GM21367 (cell line): ENCODE measurements around the gene MYH7.
"Not testable (repeated sequence)": the region's sequence is repeated elsewhere in the genome, so short reads cannot be mapped to it uniquely, and the experiment has no call there.

Source experiments
- ATAC-seq: cut with Tn5 transposase; IDR thresholded peaks from one replicate; pipeline ENCODE4 v1.9.1; 2021; ENCODE audit not compliant: unreplicated experiment

The MYH7 gene

DNA sequence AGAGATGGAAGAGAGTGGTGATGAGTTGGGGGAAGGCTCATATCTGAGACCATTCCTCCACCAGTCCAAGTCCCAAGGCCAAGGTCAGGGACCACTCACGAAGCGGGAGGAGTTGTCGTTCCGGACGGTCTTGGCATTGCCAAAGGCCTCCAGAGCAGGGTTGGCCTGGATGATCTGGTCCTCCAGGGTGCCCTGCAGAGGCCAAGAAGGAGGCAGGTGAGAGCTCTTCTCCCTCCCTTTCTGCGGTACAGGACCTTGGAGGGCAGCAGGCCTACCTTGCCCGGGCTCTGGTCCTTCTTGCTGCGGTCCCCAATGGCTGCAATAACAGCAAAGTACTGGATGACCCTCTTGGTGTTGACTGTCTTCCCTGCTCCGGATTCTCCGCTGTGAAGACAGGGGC lies 4.0 kb downstream of the MYH7 start:
- no peak for ATAC-seq

DNA sequence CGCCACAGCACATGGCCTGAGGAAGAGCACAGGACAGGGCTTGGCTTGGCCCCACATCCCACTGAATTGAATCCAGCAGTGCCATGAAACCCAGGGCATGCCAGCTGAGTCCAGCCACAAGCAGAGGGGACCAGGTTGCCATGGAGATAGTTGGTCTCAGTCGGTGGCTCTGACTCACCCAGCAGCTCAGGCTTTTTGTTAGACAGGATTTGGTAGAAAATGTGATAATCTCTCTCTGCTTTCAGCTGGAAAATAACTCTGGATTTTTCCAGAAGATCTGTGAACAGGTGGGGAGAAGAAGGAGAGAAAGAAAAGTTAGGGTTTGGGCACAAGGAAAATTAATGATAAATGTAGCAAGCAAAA lies 4.8 kb downstream of the MYH7 start:
- ATAC-seq = no peak

DNA sequence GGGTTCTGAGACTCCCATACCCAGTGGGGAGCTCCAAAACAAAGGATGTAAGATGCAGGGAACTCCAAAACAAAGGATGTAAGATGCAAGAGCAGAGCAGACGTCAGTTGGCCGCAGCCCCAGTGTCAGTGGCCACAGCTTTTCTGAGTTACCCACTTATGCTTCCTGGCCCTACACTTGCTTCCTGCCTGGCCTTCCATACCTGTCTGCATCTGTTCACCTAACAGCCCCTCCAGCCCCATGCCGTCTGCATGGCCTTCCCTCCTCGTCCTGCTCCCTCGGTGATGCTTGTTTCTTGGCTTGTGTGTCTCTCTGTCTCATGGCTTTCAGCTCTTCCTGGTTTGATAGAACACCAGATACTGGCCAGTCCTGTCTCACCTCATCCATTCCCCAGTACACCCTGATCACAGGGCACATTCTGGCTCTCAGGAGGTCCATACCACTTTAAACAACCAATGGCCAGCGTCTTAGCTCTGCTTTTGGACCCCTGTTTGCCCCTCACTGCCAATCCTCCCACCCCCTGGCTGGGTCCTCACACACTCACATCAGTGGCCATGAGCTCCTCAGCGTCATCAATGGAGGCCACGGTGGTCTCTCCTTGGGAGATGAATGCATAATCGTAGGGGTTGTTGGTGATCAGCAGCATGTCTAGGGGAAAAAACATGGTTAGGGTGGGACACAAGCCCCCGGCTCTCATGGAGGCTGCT lies 5.3 kb downstream of the MYH7 start:
- ATAC-seq = no peak

DNA sequence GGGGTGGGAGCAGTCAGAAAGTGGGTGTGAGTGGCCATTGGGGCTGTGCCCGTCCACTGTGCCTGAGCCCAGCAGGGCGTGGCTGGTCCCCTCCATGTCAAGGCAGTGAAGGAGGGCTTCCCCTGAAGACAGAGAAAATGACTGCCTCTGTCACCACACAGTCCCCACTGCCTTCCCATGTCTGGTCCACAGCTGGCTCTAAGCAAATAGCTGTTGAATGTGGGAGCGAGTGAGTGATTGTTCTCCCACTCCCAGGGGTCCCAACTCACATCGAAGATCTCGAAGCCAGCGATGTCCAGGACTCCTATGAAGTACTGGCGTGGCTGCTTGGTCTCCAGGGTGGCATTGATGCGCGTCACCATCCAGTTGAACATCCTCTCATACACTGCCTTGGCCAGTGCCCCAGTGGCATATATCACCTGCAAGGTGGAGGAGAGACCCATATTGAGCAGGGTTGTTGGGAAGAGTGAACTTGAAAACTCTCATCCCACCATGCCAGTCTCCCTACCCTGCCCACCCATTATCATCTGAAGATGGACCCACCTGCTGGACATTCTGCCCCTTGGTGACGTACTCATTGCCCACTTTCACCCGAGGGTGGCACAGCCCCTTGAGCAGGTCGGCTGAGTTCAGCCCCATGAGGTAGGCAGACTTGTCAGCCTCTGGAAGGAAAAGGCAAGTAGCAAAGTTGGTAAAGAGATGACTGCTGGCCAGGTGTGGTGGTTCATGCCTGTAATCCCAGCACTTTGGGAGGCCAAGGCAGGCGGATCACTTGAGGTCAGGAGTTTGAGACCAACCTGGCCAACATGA lies 6.6 kb downstream of the MYH7 start:
- no peak for ATAC-seq

DNA sequence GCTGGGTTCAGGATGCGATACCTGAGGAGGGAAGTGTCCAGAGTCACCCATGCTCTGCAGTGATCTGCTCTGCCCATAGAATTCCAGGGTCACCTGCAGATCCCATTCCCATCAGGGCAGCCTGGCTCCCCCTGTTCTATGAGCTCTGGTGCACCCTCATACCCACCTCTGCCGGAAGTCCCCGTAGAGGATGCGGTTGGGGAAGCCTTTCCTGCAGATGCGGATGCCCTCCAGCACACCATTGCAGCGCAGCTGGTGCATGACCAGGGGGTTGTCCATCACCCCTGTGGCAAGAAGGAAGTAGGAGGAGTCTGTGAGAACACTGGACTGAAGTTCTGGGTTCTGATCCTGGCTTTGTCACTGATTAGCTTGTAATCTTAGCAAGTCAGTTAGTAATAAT lies 9.7 kb downstream of the MYH7 start:
- not testable (repeated sequence) for ATAC-seq

DNA sequence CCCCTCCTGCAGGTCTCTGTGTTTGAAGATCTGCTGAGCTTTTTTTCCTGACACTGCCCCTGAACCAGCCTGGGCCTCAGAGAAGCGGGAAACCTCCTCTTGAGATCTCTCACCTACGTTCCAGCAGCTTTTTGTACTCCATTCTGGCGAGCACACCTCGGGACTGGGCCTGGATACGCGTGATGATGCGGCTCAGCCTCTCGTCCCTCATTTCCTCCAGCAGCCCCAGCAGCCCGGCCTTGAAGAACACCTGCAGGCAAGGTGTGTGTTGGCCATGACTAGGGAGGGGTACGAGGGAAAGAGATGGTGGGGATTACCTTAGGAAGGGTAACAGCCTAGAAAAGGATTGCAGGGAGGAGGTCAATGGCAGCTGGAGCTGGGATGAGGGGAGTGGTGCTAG lies 10.3 kb downstream of the MYH7 start:
- no peak for ATAC-seq

DNA sequence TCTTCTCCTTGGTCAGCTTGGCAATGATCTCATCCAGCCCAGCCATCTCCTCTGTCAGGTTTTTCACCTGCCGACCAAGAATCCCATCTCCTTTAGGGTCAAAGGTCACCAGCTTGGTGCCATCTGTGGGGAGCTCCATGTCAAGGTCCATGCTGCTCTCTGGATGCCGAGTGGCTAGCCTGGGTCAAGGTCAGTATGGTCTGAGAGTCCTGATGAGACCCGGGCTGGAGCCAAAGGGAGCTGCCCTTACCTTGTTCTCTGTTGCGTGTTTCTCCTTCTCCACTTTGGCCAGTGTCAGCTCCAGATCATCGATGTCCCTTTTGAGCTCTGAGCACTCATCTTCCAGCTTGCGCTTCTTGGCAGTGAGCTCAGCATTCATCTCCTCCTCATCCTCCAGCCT lies 11.8 kb downstream of the MYH7 start:
- no peak for ATAC-seq

DNA sequence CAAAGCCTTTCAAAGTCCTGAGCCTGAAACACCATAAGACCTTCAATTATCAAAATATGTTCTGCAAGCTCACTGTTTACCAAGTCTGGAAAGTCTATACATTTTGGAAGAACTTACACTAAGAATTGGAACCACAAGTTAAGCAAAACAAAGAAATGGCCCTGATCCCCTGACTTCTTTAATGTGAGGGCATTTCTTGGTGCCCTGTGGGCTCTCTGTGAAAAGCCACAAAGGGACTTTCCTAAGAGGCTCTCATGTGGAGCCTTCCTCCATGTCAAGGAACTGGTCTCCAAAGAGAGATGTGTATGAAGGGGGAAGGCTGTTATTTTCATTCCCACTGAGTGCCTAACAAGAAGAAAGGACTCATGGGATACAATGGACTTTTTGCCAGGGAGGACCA lies 13.9 kb downstream of the MYH7 start:
- ATAC-seq = no peak

DNA sequence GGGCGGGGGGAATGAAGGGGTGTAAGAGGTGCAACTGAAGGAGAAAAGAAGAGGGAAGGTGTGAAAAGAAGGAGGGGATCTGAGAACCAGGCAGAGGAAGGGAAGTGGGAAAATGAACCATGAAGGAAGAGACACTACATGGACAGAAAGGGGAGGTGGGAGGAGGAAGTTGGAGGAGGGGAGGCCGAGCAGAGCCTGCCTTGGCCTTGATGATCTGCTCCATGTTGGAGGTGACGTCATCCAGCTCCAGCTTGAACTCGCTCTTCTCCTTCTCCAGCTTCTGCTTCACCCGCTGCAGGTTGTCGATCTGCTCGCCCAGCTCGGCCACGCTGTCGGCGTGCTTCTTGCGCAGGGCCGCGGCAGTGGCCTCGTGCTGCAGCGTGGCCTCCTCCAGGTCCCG lies 15.8 kb downstream of the MYH7 start:
- ATAC-seq = not testable (repeated sequence)

DNA sequence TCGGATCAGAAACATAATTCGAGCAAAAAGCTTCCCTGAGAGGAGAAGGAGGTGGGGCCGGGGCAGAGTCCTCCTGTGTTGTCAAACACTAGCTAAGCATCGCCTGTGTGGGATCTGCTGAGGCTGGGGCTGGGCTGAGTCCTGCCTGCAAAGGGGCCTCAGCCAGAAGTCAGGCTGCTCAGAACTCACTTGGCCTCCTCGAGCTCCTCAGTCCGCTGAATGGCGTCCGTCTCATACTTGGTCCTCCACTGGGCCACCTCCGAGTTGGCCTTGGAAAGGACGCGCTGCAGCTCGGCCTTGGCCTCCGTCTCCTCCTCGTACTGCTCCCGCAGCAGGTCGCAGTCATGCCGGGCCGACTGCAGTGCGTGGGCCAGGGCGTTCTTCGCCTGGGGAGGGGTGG lies 17.4 kb downstream of the MYH7 start:
- no peak for ATAC-seq

DNA sequence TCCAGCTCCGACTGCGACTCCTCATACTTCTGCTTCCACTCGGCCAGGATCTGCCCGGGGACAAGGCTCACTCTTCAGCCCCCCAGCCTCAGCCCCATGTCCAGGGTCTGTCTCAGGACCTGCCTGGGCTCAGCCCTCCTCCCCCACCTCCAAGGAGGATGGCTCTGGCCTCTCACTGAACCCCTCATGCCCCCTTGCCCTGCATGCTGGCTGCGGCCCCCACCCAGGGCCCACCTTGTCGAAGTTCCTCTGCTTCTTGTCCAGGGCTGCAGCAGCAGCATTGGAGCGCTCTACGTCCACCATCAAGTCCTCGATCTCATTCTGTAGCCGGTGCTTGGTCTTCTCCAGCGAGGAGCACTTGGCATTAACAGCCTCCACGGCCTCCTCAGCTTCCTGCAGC lies 18.2 kb downstream of the MYH7 start:
- ATAC-seq = not testable (repeated sequence)

DNA sequence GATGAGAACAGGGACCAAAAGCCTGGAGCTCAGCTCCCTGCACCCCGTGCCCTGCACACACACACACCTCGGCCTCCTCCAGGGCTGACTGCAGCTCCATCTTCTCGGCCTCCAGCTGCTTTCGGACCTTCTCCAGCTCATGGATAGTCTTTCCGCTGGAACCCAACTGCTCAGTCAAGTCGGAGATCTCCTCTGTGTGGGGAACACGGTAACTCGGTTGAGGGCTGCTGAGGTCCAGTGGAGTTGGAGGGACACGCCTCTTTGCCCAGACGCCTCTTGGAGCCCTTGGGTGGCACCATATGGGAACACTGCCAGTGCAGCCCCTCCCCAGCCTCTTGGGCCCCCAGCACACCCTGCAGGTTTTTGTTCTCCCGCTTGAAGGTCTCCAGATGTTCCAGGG lies 18.7 kb downstream of the MYH7 start:
- ATAC-seq = no peak

DNA sequence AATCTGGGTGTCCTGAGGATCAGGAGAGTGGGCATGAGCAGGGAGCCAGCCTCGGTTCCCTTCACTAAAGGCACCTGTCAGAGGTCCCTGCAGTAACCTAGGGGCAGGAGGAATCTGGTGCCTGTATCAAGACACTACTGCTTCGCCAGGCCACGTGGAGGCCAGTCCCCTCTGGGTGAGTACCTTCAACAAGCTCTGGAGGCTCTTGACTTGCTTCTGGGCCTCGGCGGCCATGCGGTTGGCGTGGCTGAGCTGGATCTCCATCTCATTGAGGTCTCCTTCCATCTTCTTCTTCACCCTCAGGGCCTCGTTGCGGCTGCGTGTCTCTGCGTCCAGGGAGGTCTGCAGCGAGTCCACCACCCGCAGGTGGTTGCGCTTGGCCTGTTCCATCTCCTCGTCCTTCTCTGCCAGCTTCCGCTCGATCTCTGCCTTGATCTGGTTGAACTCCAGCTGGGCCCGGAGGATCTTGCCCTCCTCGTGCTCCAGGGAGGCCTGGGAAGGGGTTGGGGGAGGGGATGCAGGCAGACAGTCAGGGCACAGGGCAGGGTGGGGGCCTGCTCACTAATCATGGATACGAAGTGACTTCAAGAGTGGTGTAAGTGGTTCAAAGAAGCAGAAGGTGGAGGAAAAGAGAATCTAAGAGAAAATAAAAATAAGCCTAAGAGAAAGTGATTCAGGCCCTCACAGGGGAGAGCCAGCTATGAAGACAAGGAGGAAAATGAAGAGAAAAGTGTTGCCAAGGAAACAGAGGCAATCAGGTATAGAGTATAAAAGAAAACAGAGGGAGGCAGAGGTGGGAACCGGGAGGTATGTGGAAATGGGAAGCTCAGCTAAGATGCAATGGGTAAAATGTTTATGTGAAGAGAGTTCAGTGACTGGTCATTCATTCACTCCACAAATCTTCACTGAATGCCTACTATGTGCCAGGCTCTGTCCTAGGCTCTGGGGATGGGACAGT lies 19.4 kb downstream of the MYH7 start:
- no peak for ATAC-seq

DNA sequence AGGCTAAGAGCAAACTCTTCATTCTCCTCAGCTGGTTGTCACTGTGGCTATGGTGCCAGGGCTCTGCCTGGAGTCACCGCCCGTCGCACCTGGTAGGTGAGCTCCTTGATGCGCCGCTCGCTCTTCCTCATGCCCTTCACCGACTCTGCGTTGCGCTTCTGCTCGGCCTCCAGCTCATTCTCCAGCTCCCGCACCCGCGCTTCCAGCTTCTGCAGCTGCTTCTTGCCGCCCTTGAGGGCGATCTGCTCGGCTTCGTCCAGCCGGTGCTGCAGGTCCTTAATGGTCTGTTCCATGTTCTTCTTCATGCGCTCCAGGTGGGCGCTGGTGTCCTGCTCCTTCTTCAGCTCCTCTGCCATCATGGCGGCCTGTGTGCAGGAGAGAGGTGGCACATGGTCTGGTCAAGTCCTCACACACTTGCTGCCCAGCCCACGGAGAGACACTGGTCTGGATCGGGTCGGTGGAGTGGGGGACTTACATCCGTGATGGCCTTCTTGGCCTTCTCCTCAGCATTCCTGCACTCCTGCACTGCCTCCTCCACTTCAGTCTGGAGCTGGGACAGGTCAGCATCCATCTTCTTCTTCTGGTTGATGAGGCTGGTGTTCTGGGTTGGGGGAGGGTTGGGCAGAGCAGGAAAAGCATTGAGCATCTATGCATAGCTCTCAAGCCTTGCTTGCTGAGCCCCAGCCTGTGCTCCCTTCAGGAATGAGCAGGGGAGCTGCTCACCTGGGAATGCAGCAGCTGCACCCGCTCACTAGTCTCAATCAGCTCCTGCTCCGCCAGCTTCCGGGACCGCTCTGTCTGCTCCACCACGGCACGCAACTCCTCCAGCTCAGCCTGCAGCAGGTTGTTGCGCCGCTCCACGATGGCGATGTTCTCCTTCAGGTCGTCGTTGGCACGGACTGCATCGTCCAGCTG lies 20.3 kb downstream of the MYH7 start:
- ATAC-seq = no peak

DNA sequence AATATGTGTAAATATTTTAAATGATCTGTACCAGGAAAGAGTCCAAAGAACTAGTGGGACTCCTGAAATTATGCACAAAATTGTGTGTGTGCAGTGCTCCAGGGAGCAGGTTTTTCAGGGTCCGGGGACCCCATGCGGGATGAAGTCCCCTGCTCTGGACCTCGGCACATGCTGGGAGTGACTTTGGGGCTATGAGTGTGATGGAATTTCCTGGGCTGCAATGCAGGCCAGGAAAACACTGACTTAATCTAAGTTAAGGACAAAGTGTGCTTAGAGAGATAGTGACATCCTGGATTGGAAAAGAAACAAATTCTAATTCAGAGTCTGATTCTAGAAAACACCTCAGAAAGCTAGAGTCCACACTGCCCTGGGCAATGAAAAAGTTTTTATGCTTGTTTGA lies 21.2 kb downstream of the MYH7 start:
- no peak for ATAC-seq

DNA sequence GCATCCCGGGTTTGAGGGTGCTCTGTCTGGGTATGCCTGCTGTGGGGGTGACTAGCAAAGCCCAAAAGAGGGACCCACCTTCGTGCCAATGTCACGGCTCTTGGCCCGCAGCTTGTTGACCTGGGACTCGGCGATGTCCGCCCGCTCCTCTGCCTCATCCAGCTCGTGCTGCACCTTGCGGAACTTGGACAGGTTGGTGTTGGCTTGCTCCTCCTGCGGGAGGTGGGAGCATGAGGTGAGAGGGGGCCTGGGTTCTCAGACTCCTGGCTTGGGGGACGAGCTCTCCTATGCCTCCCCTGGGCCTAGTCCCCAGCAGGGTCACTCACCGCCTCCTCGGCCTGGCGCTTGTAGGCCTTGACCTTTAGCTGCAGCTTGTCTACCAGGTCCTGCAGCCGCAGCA lies 21.8 kb downstream of the MYH7 start:
- no peak for ATAC-seq

DNA sequence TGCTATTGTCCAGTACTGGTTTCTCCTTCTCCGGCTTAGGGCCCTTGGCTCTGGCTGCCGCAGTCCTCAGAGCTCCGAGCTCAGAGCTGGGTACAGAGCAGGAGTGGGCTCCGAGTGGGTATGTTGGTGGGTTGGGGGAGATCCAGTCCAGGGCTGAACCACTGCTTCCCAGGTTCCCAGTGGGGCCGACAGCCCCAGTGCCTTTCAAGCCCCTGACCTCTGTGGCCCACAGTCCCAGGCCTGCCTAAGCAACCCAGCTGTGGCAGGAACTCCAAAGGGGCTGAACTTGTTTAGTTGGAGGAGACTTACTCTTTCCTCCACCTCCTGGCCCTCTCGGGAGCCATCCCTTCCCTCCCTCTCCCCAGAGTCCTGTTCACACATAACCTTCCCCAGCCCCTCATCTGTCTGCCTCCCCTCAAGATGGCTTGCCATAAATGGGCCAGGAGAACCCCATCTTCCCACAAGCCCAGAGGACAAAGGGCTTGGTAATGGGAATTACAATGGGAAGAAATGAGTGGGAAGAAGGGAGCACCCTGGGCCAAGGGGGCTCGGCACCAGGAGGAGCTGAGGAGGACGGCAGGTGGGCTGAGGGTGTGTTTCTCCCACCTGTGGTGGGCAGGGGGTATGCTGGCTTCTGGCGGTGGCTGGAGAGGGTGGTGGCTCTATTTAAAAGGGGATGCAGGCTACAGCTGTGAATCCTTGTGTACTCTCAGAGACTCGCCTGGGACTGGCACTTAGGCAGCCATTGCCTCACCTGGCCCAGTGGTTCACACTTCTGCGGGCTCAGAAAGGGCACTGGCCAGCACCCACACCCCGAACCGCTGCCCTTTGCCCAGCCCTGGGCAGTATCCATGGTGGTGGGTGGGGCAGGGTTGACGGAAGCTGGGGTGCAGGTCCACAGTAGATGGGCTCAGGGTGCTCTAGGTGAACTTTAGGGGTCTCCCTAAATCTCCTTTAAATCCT lies 23.6 kb downstream of the MYH7 start:
- no peak for ATAC-seq

DNA sequence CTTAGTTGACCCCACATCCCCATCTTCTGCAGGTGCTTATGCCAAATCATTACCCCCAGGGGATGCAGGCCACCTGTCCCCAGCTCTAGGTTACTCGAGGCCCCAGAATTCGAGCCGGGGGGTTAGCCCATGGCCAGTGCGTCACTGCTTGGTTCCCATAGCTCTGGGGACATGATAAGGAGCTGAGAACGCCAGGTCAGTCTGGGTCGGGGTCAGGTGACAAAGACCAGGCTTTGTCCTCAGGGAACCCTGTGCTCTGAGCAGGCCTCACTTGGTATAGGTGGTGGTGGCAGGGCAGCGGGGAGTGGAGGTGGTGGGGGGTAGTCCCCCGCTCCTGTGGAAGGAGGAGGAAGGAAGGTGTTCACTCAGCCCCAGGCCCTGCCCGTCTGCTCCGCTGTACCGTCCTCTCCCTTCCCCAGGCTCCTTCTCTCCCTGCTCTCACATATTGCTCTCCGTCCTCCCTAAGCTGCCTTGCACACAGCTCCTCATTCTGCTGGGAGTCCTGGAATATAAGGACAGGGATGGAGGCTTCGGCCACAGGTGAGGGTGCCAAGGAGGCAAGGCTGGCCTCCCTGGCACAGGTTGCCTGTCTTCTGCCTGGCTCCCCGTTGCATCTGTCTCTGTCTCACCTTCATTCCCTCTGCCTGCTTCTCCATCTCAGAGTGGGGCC lies 25.4 kb downstream of the MYH7 start:
- no peak for ATAC-seq

DNA sequence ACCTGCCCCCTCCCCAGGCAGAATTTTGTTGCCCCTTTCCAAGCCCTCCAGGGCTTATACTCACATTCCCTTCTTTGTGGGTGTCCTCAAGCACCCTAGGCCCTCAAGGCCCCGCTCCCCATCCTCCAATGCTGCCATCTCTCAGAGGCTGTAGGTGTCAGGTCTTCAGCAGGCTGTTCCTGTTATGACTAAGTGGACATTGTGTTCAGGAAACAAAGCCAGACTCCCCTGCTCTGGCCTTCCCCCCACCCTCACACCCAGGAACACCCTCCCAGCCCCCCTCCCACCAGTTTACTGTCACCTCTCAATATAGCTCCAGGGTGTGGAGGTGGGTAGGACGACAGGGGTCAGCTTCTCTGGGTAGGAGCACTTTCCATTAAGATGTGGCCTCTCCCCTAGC lies 26.0 kb downstream of the MYH7 start:
- ATAC-seq = no peak
